ENCODE results near the gene INSL6. TPM values are rescaled to one million over a fixed set of nuclear protein-coding genes. Genes with fewer than 3 reads are reported as not detected.

INSL6 gene
- total RNA-seq (not detected), polyA plus RNA-seq (ENCODE audit: insufficient read length in 6 of 6) (1 to 10 TPM in 1 of 6 donors, under 1 TPM in 5; 0.30 to 1.2 (median 0.65) TPM)
- long read RNA-seq, donor 1, result 0 reads
- long read RNA-seq, donor 2, result 0 reads
- long read RNA-seq, donor 3, result 0 reads
- long read RNA-seq, donor 4, result 0 reads
- long read RNA-seq, donor 5, result 0 reads
- long read RNA-seq, donor 6, result 0 reads
- long read RNA-seq, donor 7, result 0 reads
- long read RNA-seq, donor 8, result 0 reads
- long read RNA-seq, donor 9, result 0 reads
- long read RNA-seq, donor 10, result 0 reads
- long read RNA-seq, donor 11, result 0 reads
- long read RNA-seq, donor 12, result 0 reads

GRCh38 chr9:5185220-5185840 lies at the start of gene INSL6:
Gene INSL6 (minus strand): TSS chr9:5185639. CDS start chr9:5185602, 37 bp downstream.
- intact Hi-C loops (cut with DNase I), result loop anchor here in 1 of 2 donors (10.0 kb wide), 2 partner anchors 239 to 409 kb away; no protein-coding TSS in a partner anchor
- Histone ChIP-seq H3K27ac (no peak within 1 kb of the TSS), H3K4me1 (no peaks in the 10 kb centered on the region), H3K9me3 (peaks cover 0 to 3% of the 10 kb centered on the region in 2 donors), H3K27me3 (no peaks in the 10 kb centered on the region), H3K36me3 (no peaks in the 10 kb centered on the region), H3K4me3 (no peak within 1 kb of the TSS)
- DNase-seq, result peak in 1 of 4 donors; percentile 80
- no peak for TF ChIP-seq CTCF (IDR thresholded peaks at IDR 0.05)
- no peak for ATAC-seq

DNA sequence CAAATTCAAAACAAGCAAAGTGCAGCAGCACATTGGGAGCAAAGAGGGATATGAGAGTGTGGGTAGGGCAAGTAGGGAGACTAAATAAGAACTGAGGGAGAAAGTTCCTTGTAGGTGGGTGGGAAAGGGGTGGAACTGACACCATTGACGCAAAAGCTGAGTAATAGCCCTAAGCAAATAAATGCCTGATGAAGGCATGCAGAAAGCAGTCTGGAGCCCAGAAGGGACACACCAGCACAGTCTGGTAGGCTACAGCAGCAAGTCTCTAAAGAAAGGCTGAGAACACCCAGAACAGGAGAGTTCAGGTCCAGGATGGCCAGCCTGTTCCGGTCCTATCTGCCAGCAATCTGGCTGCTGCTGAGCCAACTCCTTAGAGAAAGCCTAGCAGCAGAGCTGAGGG lies 45.8 kb upstream of the INSL6 start, which contains the start of gene INSL4:
Gene INSL4, plus strand, starts transcription at position 208 of the 400 bp plus-strand sequence. Its CDS starts 105 bp downstream, at position 313.
- TF ChIP-seq CTCF (IDR thresholded peaks at IDR 0.05), result no peak
- Histone ChIP-seq H3K4me3 (no peak within 1 kb of the TSS), H3K27me3 (no peaks in the 10 kb centered on the region), H3K36me3 (no peaks in the 10 kb centered on the region), H3K9me3 (peaks cover 0 to under 1% of the 10 kb centered on the region in 2 donors), H3K27ac (no peak within 1 kb of the TSS), H3K4me1 (no peaks in the 10 kb centered on the region)
- peak in 1 of 4 donors; percentile 16 for DNase-seq
- intact Hi-C loops (cut with DNase I), result no loop called here
- no peak for ATAC-seq

- intact Hi-C loops (cut with DNase I), result no loop called here
- H3K36me3 ChIP-seq, result no peaks in the 10 kb centered on the region
- ATAC-seq, result no peak
- H3K9me3 ChIP-seq, result peaks cover 0 to 4% of the 10 kb centered on the region in 2 donors
- H3K27me3 ChIP-seq, result no peaks in the 10 kb centered on the region
- peak in 1 of 4 donors; percentile 36 for DNase-seq
- no peak overlapping the region for H3K4me3 ChIP-seq
- TF ChIP-seq CTCF (IDR thresholded peaks at IDR 0.05), result no peak
- H3K27ac ChIP-seq, result no peak overlapping the region
- H3K4me1 ChIP-seq, result no peaks in the 10 kb centered on the region
These were observed 45.1 kb upstream of the INSL6 start for GRCh38 chr9:5230554-5230953.

DNA sequence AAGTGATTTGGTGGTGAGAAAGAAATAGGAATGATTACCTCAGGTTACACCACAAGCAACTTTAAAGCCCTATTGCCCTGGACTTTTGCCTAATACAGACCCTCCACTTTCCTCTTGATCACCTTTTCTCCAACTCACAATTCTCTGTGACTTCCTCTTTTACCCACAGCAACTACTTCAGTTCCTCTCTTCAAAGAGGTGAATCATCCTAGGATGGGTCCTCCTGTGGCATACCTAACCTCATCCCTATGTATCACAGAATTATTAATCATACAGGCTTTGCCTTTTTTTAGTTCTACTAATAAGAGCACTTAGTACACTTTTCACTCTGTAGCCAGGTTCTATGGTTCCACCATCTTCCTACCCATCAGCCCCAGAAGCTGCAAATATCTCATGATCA lies 19.6 kb upstream of the INSL6 start:
- Histone ChIP-seq H3K4me3 (no peak overlapping the region), H3K36me3 (no peaks in the 10 kb centered on the region), H3K27ac (no peak overlapping the region), H3K4me1 (no peaks in the 10 kb centered on the region), H3K9me3 (no peaks in the 10 kb centered on the region), H3K27me3 (no peaks in the 10 kb centered on the region)
- ATAC-seq (no peak), DNase-seq (no peak)
- no peak for TF ChIP-seq CTCF (IDR thresholded peaks at IDR 0.05)
- intact Hi-C loops (cut with DNase I), result no loop called here

DNA sequence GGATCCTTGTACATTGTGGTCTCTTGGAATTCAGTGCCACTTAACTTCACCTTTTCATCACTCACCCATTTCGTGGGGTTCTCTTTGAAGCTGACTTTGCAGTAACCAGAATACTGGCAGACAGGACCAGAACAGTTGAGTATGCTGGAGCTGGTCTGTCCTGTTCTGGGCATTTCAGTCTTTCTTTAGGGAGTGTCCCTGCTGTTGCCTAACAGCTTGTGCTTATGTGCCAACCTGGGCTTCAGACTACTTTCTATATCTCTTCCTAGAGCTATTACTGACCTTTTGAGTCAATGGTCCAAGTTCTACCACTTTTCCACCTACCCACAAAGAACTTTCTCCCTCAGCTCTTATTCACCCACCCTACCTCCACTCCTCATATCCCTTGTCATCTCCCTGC lies 10.0 kb upstream of the INSL6 start:
- Histone ChIP-seq H3K4me1 (no peaks in the 10 kb centered on the region), H3K27ac (no peak overlapping the region), H3K36me3 (no peaks in the 10 kb centered on the region), H3K9me3 (peaks cover 0 to 9% of the 10 kb centered on the region in 2 donors), H3K27me3 (no peaks in the 10 kb centered on the region), H3K4me3 (no peak overlapping the region)
- ATAC-seq (peak; percentile 44), DNase-seq (no peak)
- intact Hi-C loops (cut with DNase I), result no loop called here
- no peak for TF ChIP-seq CTCF (IDR thresholded peaks at IDR 0.05)
